T-cell (primary cell): Measurements from ENCODE around the gene TASP1. TPM values are rescaled to one million over a fixed set of nuclear protein-coding genes. Genes with fewer than 3 reads are reported as not detected.
"Not testable (repeated sequence)": the region's sequence is repeated elsewhere in the genome, so short reads cannot be mapped to it uniquely, and the experiment has no call there.

Source experiments
- ATAC-seq, 4 experiments: fragments of 200-7000 bp in 3 of 4; fragments of 150-1000 bp in 1 of 4; cut with Tn5 transposase; replicated peaks in 1 of 4; 1 replicate in 3 of 4; 2 replicates in 1 of 4; pipeline ENCODE4 v1.10.0; 2021; ENCODE audit warnings: moderate library complexity in 3 of 4, mild to moderate bottlenecking in 2 of 4, moderate number of reproducible peaks in 1 of 4
- CTCF ChIA-PET, 2 donors: fragments of 300-600 bp; sonication (Branson Sonifier 250); formaldehyde crosslinking; loops; one replicate each; lab custom pipeline; 2022; ENCODE audit warnings: antibody characterized with exemption in 2 of 2; lab: Charles Lee
- POLR2A ChIA-PET, 2 donors: fragments of 300-600 bp; sonication (Branson Sonifier 250); formaldehyde crosslinking; loops; one replicate each; lab custom pipeline; 2022; ENCODE audit warnings: antibody characterized with exemption in 2 of 2; lab: Charles Lee
- DNase-seq, 35 experiments: peaks; one replicate each; pipeline versions ENCODE4 v3.0.0 to v3.0.0-alpha.2; 2013 to 2023
- H3K27ac ChIP-seq: one replicate; pipeline ENCODE4 v1.5.1; 2013; ENCODE audit warnings: low read length
- H3K27me3 ChIP-seq, 2 experiments: replicated peaks in 1 of 2; 1 replicate in 1 of 2; 2 replicates in 1 of 2; pipeline versions ENCODE4 v1.6.1 to v1.7.0; 2013; ENCODE audit warnings: low read length in 1 of 2, mixed read lengths in 1 of 2; ENCODE audit not compliant: control insufficient read depth in 2 of 2, insufficient read depth in 2 of 2; ENCODE audit errors: extremely low read depth in 1 of 2
- H3K36me3 ChIP-seq, 2 donors: 1 replicate in 1 of 2; 2 replicates in 1 of 2; pipeline versions ENCODE4 v1.6.1 to v1.7.0; 2013; ENCODE audit warnings: low read length in 1 of 2; ENCODE audit not compliant: control insufficient read depth in 2 of 2, insufficient read depth in 1 of 2; ENCODE audit errors: extremely low read depth in 1 of 2
- H3K4me1 ChIP-seq, 2 experiments: 1 replicate in 1 of 2; 2 replicates in 1 of 2; pipeline versions ENCODE4 v1.6.1 to v1.7.0; 2013; ENCODE audit warnings: low read length in 2 of 2, mixed read lengths in 1 of 2; ENCODE audit not compliant: insufficient read depth in 2 of 2, control insufficient read depth in 1 of 2; ENCODE audit errors: extremely low read depth in 1 of 2
- H3K4me3 ChIP-seq, 2 donors: 1 replicate in 1 of 2; 2 replicates in 1 of 2; pipeline versions ENCODE4 v1.5.1 to v1.7.0; 2013; ENCODE audit warnings: mild to moderate bottlenecking in 2 of 2, low read length in 1 of 2, moderate library complexity in 1 of 2; ENCODE audit not compliant: control insufficient read depth in 1 of 2; ENCODE audit errors: extremely low read depth in 1 of 2
- H3K9me3 ChIP-seq: 2 replicates; pipeline ENCODE4 v1.7.0; 2013
- H3K27ac Mint-ChIP-seq, 2 donors: one replicate each; pipeline ENCODE4 v1.8.0; 2020 to 2021; ENCODE audit warnings: mild to moderate bottlenecking in 2 of 2, mixed read lengths in 2 of 2
- H3K27me3 Mint-ChIP-seq, 2 donors: one replicate each; pipeline ENCODE4 v1.8.0; 2021 to 2022; ENCODE audit warnings: mixed read lengths in 2 of 2
- H3K36me3 Mint-ChIP-seq: one replicate; pipeline ENCODE4 v1.8.0; 2021; ENCODE audit warnings: mixed read lengths
- H3K4me1 Mint-ChIP-seq, 3 donors: one replicate each; pipeline ENCODE4 v1.8.0; 2020 to 2022; ENCODE audit warnings: mixed read lengths in 3 of 3, mild to moderate bottlenecking in 1 of 3
- H3K4me3 Mint-ChIP-seq, 3 donors: one replicate each; pipeline ENCODE4 v1.8.0; 2020 to 2022; ENCODE audit warnings: mild to moderate bottlenecking in 3 of 3, mixed read lengths in 3 of 3, moderate library complexity in 3 of 3
- H3K9me3 Mint-ChIP-seq, 3 donors: one replicate each; pipeline ENCODE4 v1.8.0; 2020 to 2022; ENCODE audit warnings: mixed read lengths in 3 of 3
- WGBS: methylation state at CpG from one replicate; pipeline ENCODE4 v1.1.5; 2013; ENCODE audit warnings: missing lambda C conversion rate; ENCODE audit not compliant: insufficient coverage; 5-methylcytosine and 5-hydroxymethylcytosine counted together
- total RNA-seq, 35 experiments: library from RNA in 6 of 35; stranded (reverse) in 6 of 35; fragments of 120-200 nt in 1 of 35; gene quantifications; one replicate each; pipeline versions ENCODE4 v1.2.1 to v1.2.4 and lab custom pipeline; 2013 to 2026

The TASP1 gene
- total RNA-seq, 5 donors from 2014 or later (not counting 1 experiment from before 2014, with no cell fraction given): 11.2 to 19.4 (median 13.8) TPM

- Mint-ChIP-seq H3K36me3 (peaks cover 20% of the 10 kb centered on the region), H3K4me1 (no peaks in the 10 kb centered on the region), H3K4me3 (no peak overlapping the region), H3K27ac (no peak overlapping the region), H3K9me3 (peaks cover 0 to 4% (median 3%) of the 10 kb centered on the region in 3 donors), H3K27me3 (no peaks in the 10 kb centered on the region)
- DNase-seq: no peak
- Histone ChIP-seq H3K4me3 (no peak overlapping the region), H3K27me3 (no peaks in the 10 kb centered on the region), H3K4me1 (no peaks in the 10 kb centered on the region), H3K9me3 (no peaks in the 10 kb centered on the region), H3K27ac (no peak overlapping the region), H3K36me3 (no peaks in the 10 kb centered on the region)
- ChIA-PET POLR2A (no interaction called here), CTCF (no interaction called here)
- no peak for ATAC-seq
- WGBS: no CpG with 5 or more reads among the region's 3 CpGs
Measured at GRCh38 chr20:13492001-13492481, 146.7 kb downstream of the TASP1 start.

GRCh38 chr20:13487202-13487601 is 151.5 kb downstream of the TASP1 start:
- Mint-ChIP-seq H3K4me1 (peaks cover 0 to 4% (median 0%) of the 10 kb centered on the region in 3 donors), H3K27ac (no peak overlapping the region), H3K4me3 (no peak overlapping the region), H3K9me3 (peaks cover 0 to 3% (median 0%) of the 10 kb centered on the region in 3 donors), H3K36me3 (peaks cover 32% of the 10 kb centered on the region), H3K27me3 (no peaks in the 10 kb centered on the region)
- no peak for ATAC-seq
- peaks cover 0 to 5% of the 10 kb centered on the region in 2 donors for H3K36me3 ChIP-seq
- no peak overlapping the region for H3K4me3 ChIP-seq
- no peak overlapping the region for H3K27ac ChIP-seq
- WGBS: 100% methylated on average over 3 of the region's 3 CpGs
- H3K4me1 ChIP-seq: no peaks in the 10 kb centered on the region
- H3K9me3 ChIP-seq: no peaks in the 10 kb centered on the region
- DNase-seq: no peak
- ChIA-PET CTCF (no interaction called here), POLR2A (no interaction called here)
- no peaks in the 10 kb centered on the region for H3K27me3 ChIP-seq

GRCh38 chr20:13486694-13487093 is 152.0 kb downstream of the TASP1 start:
- Mint-ChIP-seq H3K27me3 (no peaks in the 10 kb centered on the region), H3K27ac (no peak overlapping the region), H3K4me3 (no peak overlapping the region), H3K36me3 (peaks cover 34% of the 10 kb centered on the region), H3K4me1 (peaks cover 0 to 4% (median 0%) of the 10 kb centered on the region in 3 donors), H3K9me3 (peaks cover 4 to 6% (median 4%) of the 10 kb centered on the region in 3 donors)
- ChIA-PET CTCF (no interaction called here), POLR2A (no interaction called here)
- Histone ChIP-seq H3K27me3 (no peaks in the 10 kb centered on the region), H3K36me3 (peaks cover 0 to 10% of the 10 kb centered on the region in 2 donors), H3K4me3 (no peak overlapping the region), H3K27ac (no peak overlapping the region), H3K4me1 (no peaks in the 10 kb centered on the region), H3K9me3 (no peaks in the 10 kb centered on the region)
- DNase-seq (no peak), ATAC-seq (no peak)
- no CpG with 5 or more reads among the region's 5 CpGs for WGBS

GRCh38 chr20:13485576-13485975 is 153.2 kb downstream of the TASP1 start:
- CTCF ChIA-PET: no interaction called here
- Mint-ChIP-seq H3K4me1 (peaks cover 0 to 4% (median 0%) of the 10 kb centered on the region in 3 donors), H3K36me3 (peaks cover 35% of the 10 kb centered on the region)

GRCh38 chr20:13485019-13485418 is 153.7 kb downstream of the TASP1 start:
- H3K4me3 ChIP-seq, DNase-seq, H3K27me3 Mint-ChIP-seq, H3K9me3 ChIP-seq, H3K4me3 Mint-ChIP-seq, H3K27ac ChIP-seq, ATAC-seq, H3K27me3 ChIP-seq, POLR2A ChIA-PET, H3K27ac Mint-ChIP-seq, H3K4me1 ChIP-seq, H3K4me1 Mint-ChIP-seq: not testable (repeated sequence)
- Mint-ChIP-seq H3K36me3 (peaks cover 41% of the 10 kb centered on the region), H3K9me3 (peaks cover 4 to 12% (median 9%) of the 10 kb centered on the region in 3 donors)
- WGBS: no CpG with 5 or more reads among the region's 1 CpG
- CTCF ChIA-PET: interaction anchor here in 1 of 2 donors (0.7 kb wide), 1 partner anchor 123 kb away, joined by 8 read pairs; no protein-coding TSS in a partner anchor
- H3K36me3 ChIP-seq: peaks cover 0 to 11% of the 10 kb centered on the region in 2 donors

More at GRCh38 chr20:13485576-13485975, 153.2 kb downstream of the TASP1 start:
- DNase-seq (no peak), ATAC-seq (no peak)
- no peak overlapping the region for H3K4me3 ChIP-seq
- no CpG with 5 or more reads among the region's 3 CpGs for WGBS
- no peak overlapping the region for H3K4me3 Mint-ChIP-seq
- H3K9me3 ChIP-seq: no peaks in the 10 kb centered on the region
- POLR2A ChIA-PET: interaction anchor here in 1 of 2 donors (0.5 kb wide), 1 partner anchor 45 kb away, joined by 3 read pairs; no protein-coding TSS in a partner anchor
- no peaks in the 10 kb centered on the region for H3K4me1 ChIP-seq
- no peak overlapping the region for H3K27ac Mint-ChIP-seq
- H3K9me3 Mint-ChIP-seq: peaks cover 4 to 12% (median 9%) of the 10 kb centered on the region in 3 donors
- H3K27ac ChIP-seq: no peak overlapping the region
- H3K27me3 Mint-ChIP-seq: no peaks in the 10 kb centered on the region
- no peaks in the 10 kb centered on the region for H3K27me3 ChIP-seq
- peaks cover 0 to 11% of the 10 kb centered on the region in 2 donors for H3K36me3 ChIP-seq

DNA sequence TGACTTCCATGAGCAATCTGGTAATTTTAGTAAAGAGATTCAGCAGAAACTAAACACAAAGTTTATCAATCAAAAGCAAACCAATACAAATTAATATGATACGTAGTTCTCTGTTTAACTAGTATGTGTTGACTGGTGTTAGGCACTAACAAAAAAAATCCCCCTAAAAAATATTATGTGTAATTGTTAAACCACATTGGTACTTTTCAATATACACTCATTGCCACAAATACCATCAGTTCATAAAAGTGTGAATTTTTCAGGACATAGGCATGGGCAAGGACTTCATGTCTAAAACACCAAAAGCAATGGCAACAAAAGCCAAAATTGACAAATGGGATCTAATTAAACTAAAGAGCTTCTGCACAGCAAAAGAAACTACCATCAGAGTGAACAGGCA is 155.3 kb downstream of the TASP1 start:
- ATAC-seq, H3K27me3 ChIP-seq, H3K4me1 ChIP-seq, H3K27ac ChIP-seq, DNase-seq, H3K4me1 Mint-ChIP-seq, H3K9me3 ChIP-seq, H3K4me3 Mint-ChIP-seq, H3K4me3 ChIP-seq, POLR2A ChIA-PET, H3K27me3 Mint-ChIP-seq, H3K27ac Mint-ChIP-seq: not testable (repeated sequence)
- CTCF ChIA-PET: interaction anchor here in 1 of 2 donors (0.5 kb wide), 1 partner anchor 16 kb away, joined by 3 read pairs; no protein-coding TSS in a partner anchor
- peaks cover 49% of the 10 kb centered on the region for H3K36me3 Mint-ChIP-seq
- no CpG with 5 or more reads among the region's 1 CpG for WGBS
- H3K36me3 ChIP-seq: peaks cover 0 to 11% of the 10 kb centered on the region in 2 donors
- H3K9me3 Mint-ChIP-seq: peaks cover 4 to 12% (median 9%) of the 10 kb centered on the region in 3 donors
